Stimulated activated naive CD8-positive, alpha-beta T cell treated with anti-CD3 and anti-CD28 coated beads, Interleukin-15, Interleukin-2, amounts not matched to agents 100 U/mL and 50 U/mL, for 24 hours (primary cell): Measurements from ENCODE around the gene MARF1.
"Not testable (repeated sequence)": the region's sequence is repeated elsewhere in the genome, so short reads cannot be mapped to it uniquely, and the experiment has no call there.

ENCODE experiments used
- ATAC-seq: fragments of 150-1000 bp; cut with Tn5 transposase; one replicate; pipeline ENCODE4 v1.10.0; 2021
- DNase-seq: peaks from one replicate; pipeline ENCODE4 v3.0.0; 2021

Gene MARF1

DNA sequence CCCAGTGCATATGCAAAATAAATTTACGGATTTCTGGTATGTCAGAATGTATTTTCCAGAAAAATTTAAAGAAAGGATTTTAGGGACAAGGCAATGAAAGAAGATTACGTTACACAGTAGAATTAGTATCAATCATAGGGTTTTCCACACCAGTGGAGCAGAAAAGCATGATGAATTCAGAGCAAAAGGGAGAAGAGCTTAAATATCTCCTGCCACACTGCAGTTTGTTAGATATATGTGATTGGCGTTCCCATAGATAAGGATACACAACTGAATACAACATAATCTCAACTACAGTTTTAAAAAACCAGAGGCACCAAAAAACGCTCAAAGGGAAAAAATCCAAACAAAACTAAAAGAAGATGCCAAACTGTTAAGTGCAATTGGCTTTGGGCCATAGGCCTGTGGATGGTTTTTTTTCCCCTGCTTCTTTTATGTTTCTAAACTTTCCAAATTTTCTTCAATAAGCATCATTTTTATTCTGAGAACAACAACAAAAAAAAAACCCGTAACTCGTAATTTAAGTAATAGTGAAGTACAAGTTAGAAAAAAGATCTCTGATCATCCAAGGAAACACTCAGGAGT lies 22.3 kb downstream of the MARF1 start:
- ATAC-seq, result no peak

GRCh38 chr16:15618392-15618791 lies 24.6 kb downstream of the MARF1 start:
- DNase-seq (no peak), ATAC-seq (no peak)

More for the DNA sequence above, 22.3 kb downstream of the MARF1 start:
- DNase-seq, result no peak

DNA sequence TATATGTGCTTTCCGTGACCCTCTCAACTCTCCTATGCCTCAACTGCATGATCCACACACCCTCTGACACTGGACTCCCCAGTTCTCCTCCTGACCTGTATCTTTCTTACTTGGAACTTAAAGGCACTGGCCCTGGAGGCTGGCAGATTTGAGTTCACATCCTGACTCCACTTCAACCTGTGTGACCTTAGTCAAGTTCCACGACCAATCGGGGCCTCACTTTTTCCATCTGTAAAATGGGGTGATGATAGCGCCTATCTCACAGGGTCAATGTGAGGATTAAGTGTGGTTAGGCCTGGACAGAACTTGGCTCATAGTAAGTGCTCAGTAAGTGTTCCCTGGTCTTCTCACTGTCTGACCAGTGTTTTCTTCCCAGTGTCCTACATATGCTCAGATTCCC lies 25.1 kb downstream of the MARF1 start:
- no peak for ATAC-seq
- no peak for DNase-seq

GRCh38 chr16:15616475-15617165 lies 26.3 kb downstream of the MARF1 start:
- DNase-seq (no peak), ATAC-seq (no peak)

- ATAC-seq (no peak), DNase-seq (no peak)
Observed at GRCh38 chr16:15616012-15616411, 26.9 kb downstream of the MARF1 start.

DNA sequence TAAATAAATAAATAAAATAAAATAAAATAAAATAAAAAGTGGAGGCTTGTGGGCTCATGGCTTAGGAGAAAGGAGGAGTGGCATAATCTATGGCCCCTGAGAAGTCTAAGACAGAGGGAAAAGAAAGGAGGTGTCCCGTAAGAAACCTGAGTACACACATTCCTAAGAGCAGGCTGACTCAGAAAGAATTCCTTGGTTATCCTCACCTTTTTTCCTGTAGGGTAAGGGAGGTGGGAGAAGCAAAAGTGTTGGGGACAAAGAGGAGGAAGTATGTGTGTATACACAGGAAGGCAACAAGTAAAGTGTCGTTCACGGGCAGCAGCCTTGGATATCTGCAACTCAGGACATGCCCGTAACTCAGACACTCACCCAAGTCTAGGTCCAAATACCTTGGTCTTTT lies 29.3 kb downstream of the MARF1 start:
- DNase-seq, result no peak
- ATAC-seq, result no peak

DNA sequence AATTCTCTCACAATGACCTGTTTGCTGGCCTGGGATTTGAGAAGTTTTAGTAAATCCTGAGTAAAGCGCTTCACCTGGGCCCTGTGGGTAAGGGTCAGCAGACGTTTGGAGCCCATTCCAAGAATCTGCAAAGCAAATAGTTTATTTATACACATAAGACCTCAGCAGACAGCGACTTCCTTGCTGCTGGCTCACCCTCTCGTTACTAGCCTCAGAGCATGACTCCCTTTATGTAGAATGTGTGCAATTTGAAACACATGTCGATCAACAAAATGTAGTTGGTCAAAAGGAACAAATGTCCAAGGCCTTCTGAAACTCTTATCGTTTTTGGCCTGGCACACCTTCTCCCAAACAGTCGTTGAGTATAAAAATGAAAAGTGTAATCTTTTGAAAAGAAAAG lies 31.3 kb downstream of the MARF1 start:
- ATAC-seq, result no peak
- no peak for DNase-seq

GRCh38 chr16:15610369-15610871 lies 32.5 kb downstream of the MARF1 start:
- DNase-seq (no peak), ATAC-seq (peak; percentile 84)

DNA sequence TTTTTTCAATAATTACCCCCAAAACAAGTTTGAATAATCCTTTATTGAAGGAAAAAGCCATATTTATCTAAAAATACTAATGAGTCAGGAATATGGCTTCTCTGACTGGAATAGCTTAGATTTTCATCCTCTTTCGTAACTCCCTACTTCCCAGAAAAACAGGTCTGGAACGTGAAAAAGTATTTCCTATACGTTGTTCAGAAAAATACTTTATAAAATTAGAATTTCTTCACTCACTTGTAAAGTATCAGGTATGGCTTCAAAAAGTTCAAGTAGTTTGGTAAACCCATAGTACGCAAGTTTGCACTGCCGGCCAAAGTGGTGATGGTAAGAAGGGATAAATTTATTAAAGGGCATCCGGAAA lies 33.7 kb downstream of the MARF1 start:
- no peak for DNase-seq
- ATAC-seq, result no peak

DNA sequence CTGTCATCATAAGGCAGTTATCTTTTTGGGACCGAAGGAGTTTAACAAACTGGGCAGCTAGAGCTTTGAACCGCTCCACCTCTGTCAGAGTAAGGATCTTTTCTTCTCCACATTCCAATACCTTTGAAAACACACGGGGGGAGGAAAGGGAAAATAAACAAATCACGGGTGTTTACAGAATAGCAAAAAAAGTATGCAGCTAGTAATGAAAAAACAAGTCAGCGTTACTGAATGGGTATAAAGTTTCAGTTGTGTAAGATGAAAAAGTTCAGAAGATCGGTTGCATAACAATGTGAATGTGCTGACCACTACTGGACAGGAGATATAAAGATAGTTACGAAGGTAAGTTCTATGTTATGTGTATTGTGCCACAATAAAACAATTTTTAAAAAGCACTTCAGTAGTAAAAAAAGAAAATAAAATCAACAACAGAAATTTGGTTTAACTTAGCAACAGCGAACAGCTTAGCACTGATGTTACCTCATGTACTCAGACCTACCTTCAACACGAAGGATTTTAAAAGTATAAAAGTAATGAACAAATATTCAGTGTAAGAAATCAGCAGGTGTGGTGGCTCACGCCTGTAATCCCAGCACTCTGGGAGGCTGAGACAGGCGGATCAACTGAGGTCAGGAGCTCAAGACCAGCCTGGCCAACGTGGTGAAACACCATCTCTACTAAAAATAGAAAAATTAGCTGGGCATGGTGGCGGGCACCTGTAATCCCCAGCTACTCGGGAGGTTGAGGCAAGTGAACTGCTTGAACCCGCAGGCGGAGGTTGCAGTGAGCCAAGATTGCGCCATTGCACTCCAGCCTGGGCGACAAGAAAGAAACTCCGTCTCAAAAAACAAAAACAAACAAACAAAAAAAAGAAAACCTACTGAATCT lies 34.3 kb downstream of the MARF1 start:
- ATAC-seq, result no peak
- no peak for DNase-seq

DNA sequence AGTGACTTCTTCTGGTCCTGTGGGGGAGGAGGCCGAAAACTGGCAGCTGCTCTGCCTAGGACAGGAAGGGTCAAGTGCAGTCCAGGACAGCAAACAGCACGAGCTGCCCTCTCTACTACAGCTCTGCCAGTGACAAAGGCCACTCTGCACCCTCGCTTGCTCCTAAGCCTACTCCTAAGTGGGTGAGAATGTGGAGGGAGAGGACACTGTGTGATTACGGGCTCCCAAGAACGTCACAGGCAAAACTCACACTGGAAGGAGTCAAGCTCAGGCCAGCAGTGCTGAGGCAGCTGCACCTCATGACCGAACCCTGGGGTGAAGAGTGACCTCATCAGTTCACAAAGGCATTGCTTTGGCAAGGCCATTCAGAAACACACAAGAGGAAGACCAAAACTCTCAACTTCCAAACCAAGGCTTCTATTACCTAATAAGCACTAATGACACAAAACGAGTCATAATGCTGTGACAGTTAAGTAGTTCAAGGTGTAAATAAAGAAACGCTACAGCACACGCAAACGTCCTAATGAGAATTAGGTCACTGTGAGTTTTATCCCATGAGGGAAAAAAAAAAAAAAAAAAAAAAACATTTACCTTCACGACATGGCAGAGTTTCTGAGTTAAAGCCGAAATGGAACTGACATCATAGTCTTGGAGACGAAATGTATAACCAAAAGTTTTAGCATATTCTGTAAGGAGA lies 35.1 kb downstream of the MARF1 start:
- ATAC-seq (no peak), DNase-seq (no peak)

DNA sequence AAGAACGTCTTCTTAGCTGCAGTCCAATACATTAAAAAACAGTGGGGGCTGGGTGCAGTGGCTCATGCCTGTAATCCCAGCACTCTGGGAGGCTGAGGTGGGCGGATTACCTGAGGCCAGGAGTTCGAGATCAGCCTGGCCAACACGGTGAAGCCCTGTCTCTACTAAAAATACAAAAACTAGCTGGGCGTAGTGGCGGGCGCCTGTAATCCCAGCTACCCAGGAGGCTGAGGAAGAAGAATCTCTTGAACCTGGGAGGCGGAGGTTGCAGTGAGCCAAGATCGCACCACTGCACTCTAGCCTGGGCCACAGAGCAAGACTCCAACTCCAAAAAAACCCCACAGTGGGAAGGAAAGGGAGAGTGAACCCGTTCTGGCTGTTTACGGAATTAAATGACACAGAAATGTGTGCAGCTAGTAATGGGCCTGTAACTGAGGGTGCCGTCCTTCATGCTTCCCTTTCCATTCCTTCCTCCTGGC lies 35.7 kb downstream of the MARF1 start:
- ATAC-seq, DNase-seq: not testable (repeated sequence)

DNA sequence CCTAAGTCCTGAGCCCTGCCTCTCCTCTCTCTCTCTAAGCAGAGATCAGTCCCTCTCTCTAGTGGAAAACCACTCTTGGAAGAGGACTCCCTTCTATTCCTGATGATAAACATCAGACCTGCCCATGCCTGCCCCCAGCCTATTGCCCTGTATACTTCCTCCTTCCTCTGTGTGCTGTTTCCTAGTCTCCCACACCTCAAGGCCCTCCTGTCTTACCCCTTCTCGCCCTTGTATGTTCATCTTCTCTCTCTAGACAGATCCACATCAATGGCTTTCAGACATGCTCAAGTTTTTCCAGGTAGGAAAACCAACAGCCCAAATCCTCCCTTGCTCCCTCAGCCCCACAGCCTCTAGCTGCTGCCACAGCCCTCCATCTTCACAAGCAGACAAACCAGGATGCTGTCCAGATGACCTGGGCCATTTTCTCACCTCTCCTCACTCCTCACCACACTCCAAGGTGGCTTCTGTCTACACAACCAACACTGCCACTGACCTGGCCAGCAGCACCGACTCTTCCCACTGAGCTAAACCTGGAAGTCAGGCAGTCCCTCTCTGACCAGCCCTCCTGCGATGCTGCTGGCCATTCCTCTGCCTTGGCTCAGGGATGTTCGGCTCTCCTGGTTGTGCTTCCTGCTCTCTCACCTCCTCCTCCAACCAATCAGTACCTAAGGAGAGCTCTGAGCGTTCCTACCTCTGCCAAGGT lies 36.3 kb downstream of the MARF1 start:
- DNase-seq, result no peak
- ATAC-seq, result no peak

DNA sequence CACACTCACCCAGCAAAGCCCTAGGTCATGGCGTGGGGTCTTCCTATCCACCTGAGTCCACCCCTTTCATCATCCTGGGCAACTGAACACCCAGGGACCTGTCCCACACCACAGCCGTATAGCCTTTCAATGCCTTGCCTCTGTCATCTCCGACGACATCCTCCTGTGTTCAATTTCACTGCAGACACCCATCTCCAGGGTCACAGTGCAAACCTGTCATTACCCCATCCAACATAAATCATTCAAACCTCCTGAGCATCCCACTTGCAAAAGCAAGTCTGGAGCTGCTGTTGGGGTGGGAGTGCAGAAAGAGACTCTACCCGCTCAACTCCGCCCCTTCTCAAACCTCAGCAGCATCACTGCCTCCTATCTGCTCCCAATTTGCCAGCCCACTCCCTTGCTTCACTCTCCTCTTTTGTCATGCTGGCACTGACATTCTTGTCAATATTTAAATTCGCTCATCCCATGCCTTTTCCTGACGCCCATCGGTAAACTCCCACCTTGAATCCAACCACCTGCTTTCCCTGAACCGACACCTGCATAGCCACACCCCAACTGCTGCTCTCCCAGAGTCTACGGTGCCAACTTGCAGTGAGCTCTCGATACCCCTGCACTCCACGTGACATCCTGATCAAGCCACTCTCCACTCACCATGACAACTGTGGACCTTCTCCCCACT lies 37.0 kb downstream of the MARF1 start:
- ATAC-seq (no peak), DNase-seq (no peak)

DNA sequence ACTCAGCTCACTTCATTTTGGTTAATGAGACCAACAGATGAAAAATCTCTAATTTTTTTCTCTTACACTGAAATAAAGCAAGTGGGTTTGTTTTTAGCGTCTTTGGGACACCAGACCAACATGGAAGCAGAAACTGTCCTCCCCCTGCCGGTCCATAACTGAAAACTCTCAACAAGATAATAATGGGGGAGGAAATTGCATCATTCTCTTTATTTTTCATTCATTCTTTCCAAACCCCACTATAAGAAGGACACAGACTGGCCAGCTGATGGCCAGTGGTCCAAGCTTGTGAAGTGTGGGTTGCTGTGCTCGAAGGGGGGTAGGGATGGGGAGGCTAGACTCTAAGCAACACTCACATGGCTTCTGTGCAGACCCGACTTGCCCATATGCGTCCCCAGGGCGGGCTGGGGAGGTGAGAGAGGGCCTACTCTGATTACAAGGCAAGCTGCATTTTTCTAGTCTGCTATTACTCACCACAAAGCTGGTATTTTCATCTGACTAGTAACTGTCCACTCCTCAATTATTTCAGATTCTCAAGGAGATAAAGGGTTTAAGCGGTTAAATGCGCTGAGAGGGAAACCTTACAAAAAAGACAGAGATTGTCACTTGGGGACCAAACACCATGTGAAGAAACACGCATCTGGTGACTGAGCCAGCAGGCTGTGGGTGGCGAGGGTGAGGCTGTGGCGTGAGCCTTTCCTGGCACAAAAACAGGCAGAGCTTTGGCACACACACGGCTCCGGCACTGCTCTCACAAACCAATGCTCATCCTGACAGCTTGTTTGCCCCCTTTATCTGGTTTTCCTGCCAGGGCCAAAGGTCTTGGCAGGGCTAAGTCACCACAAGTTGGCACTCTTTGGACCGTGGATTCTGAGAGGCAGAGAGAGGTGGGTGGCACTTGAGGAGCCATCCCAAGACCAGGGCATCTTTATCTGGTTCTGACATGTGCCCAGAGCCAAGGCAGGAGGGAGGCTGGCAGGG lies 38.2 kb downstream of the MARF1 start:
- ATAC-seq (no peak), DNase-seq (no peak)

DNA sequence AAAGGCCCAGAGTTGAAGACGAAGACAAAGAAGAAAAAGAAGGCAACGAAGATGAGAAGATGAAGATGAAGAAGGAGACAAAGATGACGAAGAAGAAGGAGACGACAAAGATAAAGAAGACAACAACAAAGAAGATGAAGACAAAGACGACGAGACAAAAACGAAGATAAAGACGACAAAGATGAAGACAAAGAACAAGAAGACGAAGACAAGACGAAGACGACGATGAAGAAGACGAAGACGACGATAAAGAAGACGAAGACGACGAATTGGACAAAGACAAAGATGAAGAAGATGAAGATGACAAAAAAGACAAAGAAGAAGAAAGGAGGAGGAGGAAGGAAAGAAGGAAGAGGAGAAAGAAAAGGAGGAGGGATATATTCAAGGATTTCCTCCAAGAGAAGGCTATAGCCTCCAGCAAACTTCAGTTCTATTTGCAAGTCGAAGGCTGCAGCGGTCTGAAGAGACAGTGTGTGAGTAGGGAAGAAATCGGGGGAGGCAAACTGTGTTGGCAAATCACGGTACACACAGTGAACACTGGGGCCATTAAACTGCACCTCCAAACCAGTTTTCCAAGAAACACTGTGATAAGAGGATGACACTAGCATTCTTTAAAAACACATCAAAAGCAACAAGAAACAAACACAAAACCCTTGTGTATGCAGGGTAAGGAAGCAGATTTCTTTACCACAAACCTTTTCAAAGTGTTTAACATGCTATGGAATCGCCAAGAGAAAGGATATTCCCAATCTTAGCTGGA lies 40.5 kb downstream of the MARF1 start:
- DNase-seq (no peak), ATAC-seq (no peak)

DNA sequence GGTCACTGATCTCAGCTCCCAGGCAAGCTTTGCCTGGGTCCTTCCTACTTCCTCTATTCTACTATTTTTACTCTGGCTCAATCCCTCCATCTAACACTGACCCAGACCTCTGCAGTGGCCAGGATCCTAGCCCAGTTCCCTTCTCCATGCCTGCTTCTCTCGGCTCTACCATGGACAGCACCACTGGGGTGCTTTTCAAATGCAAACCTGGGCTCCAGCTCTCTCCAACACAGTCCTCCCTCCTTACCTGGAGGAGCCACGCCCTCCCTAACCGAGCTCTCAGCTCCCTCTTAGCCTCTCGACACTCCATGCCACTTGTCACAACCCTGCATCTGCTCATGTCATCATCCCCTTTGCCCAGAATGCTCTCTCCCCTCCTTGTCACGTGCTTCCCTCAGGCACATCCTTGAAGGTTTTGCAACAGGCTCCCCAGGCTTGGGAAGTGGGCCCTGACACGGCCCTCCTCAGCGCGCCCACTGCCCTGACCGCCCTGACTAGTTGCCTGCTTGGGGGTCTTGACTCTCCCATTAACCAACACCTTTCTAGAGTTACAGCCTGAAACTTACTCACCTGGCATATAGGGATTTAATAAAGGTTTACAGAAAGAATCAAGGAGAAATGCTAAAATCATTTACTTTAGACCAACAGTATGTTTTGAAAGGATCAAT lies 41.6 kb downstream of the MARF1 start:
- no peak for ATAC-seq

DNA sequence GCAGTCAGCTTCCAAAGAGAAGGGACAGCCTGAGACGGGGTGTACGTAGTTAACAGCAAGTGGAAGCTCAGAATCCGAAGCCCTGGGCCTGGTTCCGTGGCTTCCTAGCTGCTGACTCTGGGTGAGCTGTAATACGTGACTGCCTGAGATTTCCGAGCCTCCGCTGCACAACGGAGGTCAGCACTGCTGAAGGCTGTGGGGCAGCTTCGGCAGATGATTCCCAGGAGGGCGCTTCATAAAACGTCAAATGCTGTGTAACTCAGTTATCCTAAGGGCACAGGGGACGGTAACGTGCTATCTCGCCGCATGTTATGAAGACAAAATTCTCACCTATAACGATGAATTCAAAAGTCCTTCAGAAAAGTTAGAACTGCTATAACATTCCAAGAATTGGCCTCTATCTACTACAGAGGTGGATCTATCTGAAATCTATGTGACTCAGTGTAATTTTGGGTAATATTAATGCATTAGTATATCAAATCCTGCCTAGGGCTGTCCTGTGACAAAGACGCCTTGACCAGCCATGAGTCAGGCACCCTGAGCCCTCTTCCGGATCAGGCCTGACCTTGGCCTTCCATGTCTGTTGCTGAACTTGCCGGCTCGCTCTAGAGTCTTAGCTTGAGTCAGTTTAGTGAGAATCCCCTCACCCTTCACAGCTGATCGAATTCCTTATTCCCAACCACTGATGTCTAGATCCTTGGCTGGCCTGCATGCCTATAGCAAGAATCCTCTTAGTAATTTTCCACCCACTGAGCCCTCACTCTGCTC lies 43.5 kb downstream of the MARF1 start:
- ATAC-seq, result no peak
- no peak for DNase-seq

More for the DNA sequence above, 41.6 kb downstream of the MARF1 start:
- DNase-seq, result no peak
